HCT116 (cell line): ENCODE data around the gene ALPL. TPM values are rescaled to one million over a fixed set of nuclear protein-coding genes. Genes with fewer than 3 reads are reported as not detected.

Experiments used
- ATAC-seq: fragments of 200-7000 bp; cut with Tn5 transposase; 2 replicates; pipeline ENCODE4 v1.9.1; 2020; ENCODE audit warnings: mild to moderate bottlenecking, moderate library complexity
- BruUV-seq: library from RNA; stranded (reverse); fragments of 400-500 nt; replicated peaks from 2 replicates; lab custom pipeline; 2021; lab: Mats Ljungman, UMichigan
- CTCF ChIA-PET: fragments of 300-600 bp; sonication (Branson Sonifier 250); formaldehyde crosslinking; loops from one replicate; lab custom pipeline; 2021; ENCODE audit warnings: antibody characterized with exemption; lab: Charles Lee
- POLR2A ChIA-PET: fragments of 300-600, 350-600 bp; sonication (Branson Sonifier 250); formaldehyde crosslinking; loops from one replicate; lab custom pipeline; 2021; ENCODE audit warnings: antibody characterized with exemption; lab: Charles Lee
- RAD21 ChIA-PET, 2 experiments: fragments of 300-600 bp; sonication (Branson Sonifier 250); formaldehyde crosslinking; loops; one replicate each; lab custom pipeline; 2023; ENCODE audit warnings: low total read pairs in 2 of 2; ENCODE audit not compliant: uncharacterized antibody in 2 of 2, unreplicated experiment in 2 of 2, low non-redundant PET in 1 of 2; lab: Charles Lee
- DNase-seq: peaks from one replicate; pipeline ENCODE4 v3.0.0-alpha.2; 2010; ENCODE audit warnings: low read depth, low spot score
- H2AFZ ChIP-seq: fragments of 200-600 bp; shearing (Covaris generic), sonication (generic); 2 replicates; pipeline ENCODE4 v1.6.1; 2017; ENCODE audit warnings: low read depth, mixed run types, mixed read lengths, antibody characterized with exemption, low read length; ENCODE audit not compliant: poor library complexity, severe bottlenecking
- H3K27ac ChIP-seq: 2 replicates; pipeline ENCODE4 v1.5.1; 2012; ENCODE audit warnings: low read depth, low read length
- H3K27me3 ChIP-seq: fragments of 200-600 bp; sonication (generic); 2 replicates; pipeline ENCODE4 v1.6.1; 2016; ENCODE audit warnings: mixed run types, low read length, mixed read lengths; ENCODE audit not compliant: insufficient read depth
- H3K36me3 ChIP-seq, 2 experiments: fragments of 200-500 bp in 1 of 2; fragments of 200-600 bp in 1 of 2; sonication (Bioruptor generic) in 1 of 2; sonication (generic) in 1 of 2; 2 replicates each; pipeline versions ENCODE4 v1.5.1 to v1.6.1; 2014 to 2016; ENCODE audit warnings: low read length in 2 of 2, inconsistent platforms in 1 of 2, mixed read lengths in 1 of 2, mixed run types in 1 of 2; ENCODE audit not compliant: insufficient read depth in 2 of 2, control insufficient read depth in 1 of 2
- H3K4me1 ChIP-seq, 2 experiments: fragments of 200-600 bp in 1 of 2; sonication (generic) in 1 of 2; 2 replicates each; pipeline versions ENCODE4 v1.5.1 to v1.6.1; 2012 to 2017; ENCODE audit warnings: low read length in 2 of 2, inconsistent platforms in 1 of 2, mild to moderate bottlenecking in 1 of 2, mixed read lengths in 1 of 2, mixed run types in 1 of 2, moderate library complexity in 1 of 2; ENCODE audit not compliant: insufficient read depth in 2 of 2, control insufficient read depth in 1 of 2
- H3K4me2 ChIP-seq: fragments of 200-600 bp; sonication (generic); 2 replicates; pipeline ENCODE4 v1.6.1; 2017; ENCODE audit warnings: mixed run types, low read length, mixed read lengths
- H3K4me3 ChIP-seq, 2 experiments: fragments of 200-600 bp in 1 of 2; sonication (generic) in 1 of 2; replicated peaks in 1 of 2; 2 replicates each; pipeline ENCODE4 v1.5.1; 2011 to 2016; ENCODE audit warnings: low read length in 2 of 2, control low read depth in 1 of 2, low read depth in 1 of 2, mild to moderate bottlenecking in 1 of 2, mixed read lengths in 1 of 2, mixed run types in 1 of 2
- H3K79me2 ChIP-seq: fragments of 200-600 bp; sonication (generic); 2 replicates; pipeline ENCODE4 v1.6.1; 2017; ENCODE audit warnings: mild to moderate bottlenecking, mixed run types, low read length, moderate library complexity, mixed read lengths; ENCODE audit not compliant: insufficient read depth
- H3K9ac ChIP-seq: fragments of 200-600 bp; sonication (generic); 2 replicates; pipeline ENCODE4 v1.6.1; 2016; ENCODE audit warnings: low read length, mixed read lengths
- H3K9me2 ChIP-seq: fragments of 200-600 bp; sonication (generic), shearing (Covaris generic); 2 replicates; pipeline ENCODE4 v1.6.1; 2017; ENCODE audit warnings: mixed run types, mild to moderate bottlenecking, moderate library complexity; ENCODE audit not compliant: insufficient read depth
- H3K9me3 ChIP-seq, 2 experiments: fragments of 200-500 bp in 1 of 2; fragments of 200-600 bp in 1 of 2; sonication (Bioruptor generic) in 1 of 2; sonication (generic) in 1 of 2; 2 replicates each; pipeline ENCODE4 v1.6.1; 2014 to 2017; ENCODE audit warnings: low read length in 2 of 2, mixed read lengths in 2 of 2, inconsistent platforms in 1 of 2, low read depth in 1 of 2, mild to moderate bottlenecking in 1 of 2, mixed run types in 1 of 2, moderate library complexity in 1 of 2; ENCODE audit not compliant: control insufficient read depth in 1 of 2, insufficient read depth in 1 of 2
- H4K20me1 ChIP-seq: fragments of 200-600 bp; sonication (generic), shearing (Covaris generic); 2 replicates; pipeline ENCODE4 v1.6.1; 2017; ENCODE audit warnings: mixed run types, mild to moderate bottlenecking, moderate library complexity; ENCODE audit not compliant: insufficient read depth
- ATF3 ChIP-seq: IDR thresholded peaks from 2 replicates; pipeline ENCODE4 v1.6.1; 2012
- CBX3 ChIP-seq: IDR thresholded peaks from 2 replicates; pipeline ENCODE4 v1.6.1; 2012; ENCODE audit warnings: low read depth
- CEBPB ChIP-seq: IDR thresholded peaks from 2 replicates; pipeline ENCODE4 v1.6.1; 2012; ENCODE audit warnings: low read depth
- CTCF ChIP-seq, 3 experiments: fragments of 200-600 bp in 1 of 3; sonication (generic) in 1 of 3; IDR thresholded peaks in 2 of 3; conservative IDR thresholded peaks in 1 of 3; 2 replicates each; pipeline ENCODE4 v1.5.1; 2012 to 2017; ENCODE audit warnings: low read depth in 2 of 3, low read length in 2 of 3, antibody characterized with exemption in 1 of 3, borderline replicate concordance in 1 of 3, control low read depth in 1 of 3, mild to moderate bottlenecking in 1 of 3, mixed read lengths in 1 of 3, mixed run types in 1 of 3, moderate library complexity in 1 of 3; ENCODE audit not compliant: insufficient read depth in 1 of 3
- EGR1 ChIP-seq: IDR thresholded peaks from 2 replicates; pipeline ENCODE4 v1.6.1; 2012; ENCODE audit warnings: low read depth
- ELF1 ChIP-seq: IDR thresholded peaks from 2 replicates; pipeline ENCODE4 v1.6.1; 2012; ENCODE audit warnings: low read depth, borderline replicate concordance
- EZH2 ChIP-seq: fragments of 200-600 bp; sonication (generic); IDR thresholded peaks from 2 replicates; pipeline ENCODE4 v1.6.1; 2017; ENCODE audit warnings: antibody characterized with exemption, mixed run types
- EZH2phosphoT487 ChIP-seq: fragments of 200-600 bp; IDR thresholded peaks from 2 replicates; pipeline ENCODE4 v1.6.1; 2018; ENCODE audit warnings: antibody characterized with exemption, borderline replicate concordance
- JUND ChIP-seq: IDR thresholded peaks from 2 replicates; pipeline ENCODE4 v1.6.1; 2012
- MAX ChIP-seq: IDR thresholded peaks from 2 replicates; pipeline ENCODE4 v1.6.1; 2012
- RAD21 ChIP-seq: IDR thresholded peaks from 2 replicates; pipeline ENCODE4 v1.6.1; 2012; ENCODE audit warnings: low read depth, mild to moderate bottlenecking
- REST ChIP-seq: IDR thresholded peaks from 2 replicates; pipeline ENCODE4 v1.6.1; 2012; ENCODE audit warnings: low read depth
- SP1 ChIP-seq: IDR thresholded peaks from 2 replicates; pipeline ENCODE4 v1.6.1; 2012; ENCODE audit warnings: low read depth
- SRF ChIP-seq: IDR thresholded peaks from 2 replicates; pipeline ENCODE4 v1.6.1; 2012; ENCODE audit warnings: low read depth
- YY1 ChIP-seq: IDR thresholded peaks from 2 replicates; pipeline ENCODE4 v1.6.1; 2011; ENCODE audit warnings: low read length, low read depth, moderate library complexity, mild to moderate bottlenecking; ENCODE audit not compliant: insufficient replicate concordance; ENCODE audit errors: extremely low read depth
- ZBTB33 ChIP-seq: IDR thresholded peaks from 2 replicates; pipeline ENCODE4 v1.6.1; 2011; ENCODE audit warnings: mild to moderate bottlenecking, low read length, moderate library complexity; ENCODE audit not compliant: insufficient replicate concordance; ENCODE audit errors: extremely low read depth
- intact Hi-C: fragments of 100-400 bp; cut with micrococcal nuclease; formaldehyde crosslinking; loops from 2 replicates; pipeline ENCODE4 v1.10.0; 2022
- total RNA-seq: library from RNA; stranded (reverse); gene quantifications from one replicate; pipeline ENCODE4 v1.2.1, GENCODE V29; 2021; ENCODE audit not compliant: unreplicated experiment

ALPL gene
- total RNA-seq, 1 experiment from 2014 or later: 0.61 TPM

- CTCF ChIA-PET: interaction anchor here (1.8 kb wide), 1 partner anchor 121 kb away, joined by 13 read pairs; no protein-coding TSS in a partner anchor
- H3K79me2 ChIP-seq: no peaks in the 10 kb centered on the region
- no peaks in the 10 kb centered on the region for H4K20me1 ChIP-seq
- no peak overlapping the region for H3K4me2 ChIP-seq
- H3K4me3 ChIP-seq: no peak overlapping the region
- H3K4me1 ChIP-seq: peaks cover 0 to 11% of the 10 kb centered on the region in 2 experiments; a peak in 1 of 4 replicates
- H3K9me3 ChIP-seq: no peaks in the 10 kb centered on the region; a peak in 1 of 4 replicates
- DNase-seq (no peak), ATAC-seq (no peak)
- POLR2A ChIA-PET: no interaction called here
- TF ChIP-seq SP1 (no peak), CEBPB (no peak), RAD21 (no peak), EZH2 (no peak), MAX (no peak), CTCF (IDR thresholded peaks at IDR 0.05 in 2 of 3, conservative IDR thresholded peaks at IDR 0.05 in 1 of 3; ENCODE audit: borderline replicate concordance in 1 of 3, insufficient read depth in 1 of 3, low read depth in 2 of 3, low read length in 2 of 3) (no peak), ZBTB33 (no peak), CBX3 (no peak), EGR1 (no peak), EZH2phosphoT487 (no peak), ELF1 (no peak), REST (no peak), YY1 (no peak), ATF3 (no peak), JUND (no peak), SRF (no peak)
- no peaks in the 10 kb centered on the region for H3K27me3 ChIP-seq
- no peak overlapping the region for H2AFZ ChIP-seq
- intact Hi-C loops: loop anchor here (10.0 kb wide), 1 partner anchor 117 kb away; no protein-coding TSS in a partner anchor
- no peaks in the 10 kb centered on the region for H3K36me3 ChIP-seq
- no peak overlapping the region for H3K27ac ChIP-seq
- no peaks in the 10 kb centered on the region for H3K9me2 ChIP-seq
- no TSS peak for BruUV-seq
- H3K9ac ChIP-seq: no peak overlapping the region
- RAD21 ChIA-PET: no interaction called here
Measured at GRCh38 chr1:21491488-21492355, 17.5 kb upstream of the ALPL start.
